H1 (cell line): ENCODE data around the gene LRRK1. TPM values are rescaled to one million over a fixed set of nuclear protein-coding genes. Genes with fewer than 3 reads are reported as not detected.

ENCODE experiments used
- CTCF ChIA-PET: fragments of 300-600 bp; sonication (Branson Sonifier 250); formaldehyde crosslinking; loops from one replicate; lab custom pipeline; 2021; ENCODE audit not compliant: partially characterized antibody; lab: Charles Lee
- POLR2A ChIA-PET: fragments of 300-600 bp; sonication (Branson Sonifier 250); formaldehyde crosslinking; loops from one replicate; lab custom pipeline; 2021; ENCODE audit warnings: inconsistent platforms; ENCODE audit not compliant: partially characterized antibody; lab: Charles Lee
- DNase-seq, 2 experiments: peaks; one replicate each; pipeline versions ENCODE4 v3.0.0 to v3.0.0-alpha.2; 2010 to 2022; ENCODE audit warnings: low spot score in 2 of 2, low read depth in 1 of 2, mixed read lengths in 1 of 2
- FAIRE-seq: peaks from 2 replicates; lab custom pipeline; 2011; peaks lifted over from hg19 to GRCh38; lab: Jason Lieb, UNC
- H2AFZ ChIP-seq: 2 replicates; pipeline ENCODE4 v1.8.1; 2012; ENCODE audit warnings: low read length, inconsistent platforms
- H2AK5ac ChIP-seq: 2 replicates; pipeline ENCODE4 v1.6.1; 2013; ENCODE audit warnings: low read depth, low read length
- H2BK120ac ChIP-seq: replicated peaks from 2 replicates; pipeline ENCODE3; 2013; ENCODE audit warnings: low read depth, low read length, inconsistent platforms
- H2BK12ac ChIP-seq: 2 replicates; pipeline ENCODE4 v1.6.1; 2013; ENCODE audit warnings: low read depth, low read length
- H2BK15ac ChIP-seq: 2 replicates; pipeline ENCODE4 v1.6.1; 2013; ENCODE audit warnings: low read length
- H2BK20ac ChIP-seq: 2 replicates; pipeline ENCODE4 v1.6.1; 2013; ENCODE audit warnings: low read length
- H2BK5ac ChIP-seq: 2 replicates; pipeline ENCODE4 v1.6.1; 2013; ENCODE audit warnings: low read depth, low read length
- H3K14ac ChIP-seq: 2 replicates; pipeline ENCODE4 v1.6.1; 2013; ENCODE audit warnings: inconsistent platforms; ENCODE audit not compliant: insufficient read length
- H3K18ac ChIP-seq: 2 replicates; pipeline ENCODE4 v1.6.1; 2013; ENCODE audit warnings: low read length; ENCODE audit errors: extremely low read depth
- H3K23ac ChIP-seq: 2 replicates; pipeline ENCODE4 v1.6.1; 2013; ENCODE audit warnings: inconsistent platforms; ENCODE audit not compliant: insufficient read length
- H3K23me2 ChIP-seq: 2 replicates; pipeline ENCODE4 v1.6.1; 2013; ENCODE audit warnings: low read depth, low read length
- H3K27ac ChIP-seq: 2 replicates; pipeline ENCODE4 v1.6.1; 2011; ENCODE audit warnings: low read depth, low read length, inconsistent platforms
- H3K27me3 ChIP-seq, 4 experiments: replicated peaks in 1 of 4; 1 replicate in 1 of 4; 2 replicates in 3 of 4; pipeline versions ENCODE4 v1.6.1 to v1.8.1; 2011 to 2013; ENCODE audit warnings: low read length in 3 of 4, mild to moderate bottlenecking in 3 of 4, inconsistent platforms in 2 of 4, mixed read lengths in 2 of 4, moderate library complexity in 1 of 4; ENCODE audit not compliant: control insufficient read depth in 3 of 4, insufficient read depth in 3 of 4; ENCODE audit errors: extremely low read depth in 1 of 4
- H3K36me3 ChIP-seq, 4 experiments: 2 replicates each; pipeline versions ENCODE4 v1.6.1 to v1.8.1; 2011 to 2013; ENCODE audit warnings: mild to moderate bottlenecking in 4 of 4, low read length in 3 of 4, moderate library complexity in 2 of 4, control low read depth in 1 of 4, inconsistent platforms in 1 of 4; ENCODE audit not compliant: insufficient read depth in 4 of 4, control insufficient read depth in 2 of 4
- H3K4ac ChIP-seq: replicated peaks from 2 replicates; pipeline ENCODE3; 2013; ENCODE audit warnings: low read length, low read depth, mixed read lengths, inconsistent platforms; ENCODE audit not compliant: insufficient read length
- H3K4me1 ChIP-seq, 4 experiments: replicated peaks in 1 of 4; 1 replicate in 1 of 4; 2 replicates in 3 of 4; pipeline versions ENCODE4 v1.6.1 to v1.8.1; 2011 to 2013; ENCODE audit warnings: low read length in 3 of 4, inconsistent platforms in 2 of 4, mixed read lengths in 1 of 4; ENCODE audit not compliant: insufficient read depth in 4 of 4, control insufficient read depth in 3 of 4
- H3K4me2 ChIP-seq, 2 experiments: 2 replicates each; pipeline versions ENCODE4 v1.6.1 to v1.8.1; 2011 to 2013; ENCODE audit warnings: low read depth in 2 of 2, low read length in 2 of 2, control low read depth in 1 of 2, inconsistent platforms in 1 of 2, mild to moderate bottlenecking in 1 of 2; ENCODE audit not compliant: insufficient read depth in 1 of 2
- H3K4me3 ChIP-seq, 4 experiments: fragments of 200-600, 300-600 bp in 1 of 4; sonication (generic), shearing (Covaris generic), sonication (Bioruptor Twin) in 1 of 4; 2 replicates each; pipeline versions ENCODE4 v1.5.1 to v1.8.1; 2011 to 2016; ENCODE audit warnings: low read length in 4 of 4, low read depth in 3 of 4, control low read depth in 2 of 4, inconsistent platforms in 2 of 4, mild to moderate bottlenecking in 2 of 4, mixed read lengths in 1 of 4, moderate library complexity in 1 of 4; ENCODE audit not compliant: insufficient read depth in 2 of 4; ENCODE audit errors: extremely low read depth in 1 of 4
- H3K56ac ChIP-seq: replicated peaks from 2 replicates; pipeline ENCODE3; 2013; ENCODE audit warnings: low read depth, mild to moderate bottlenecking, mixed read lengths, low read length, inconsistent platforms; ENCODE audit not compliant: insufficient read length
- H3K79me1 ChIP-seq: 2 replicates; pipeline ENCODE4 v1.6.1; 2013; ENCODE audit warnings: low read depth, low read length, control low read depth
- H3K79me2 ChIP-seq, 2 experiments: 2 replicates each; pipeline versions ENCODE4 v1.6.1 to v1.8.1; 2012 to 2013; ENCODE audit warnings: low read length in 2 of 2, mild to moderate bottlenecking in 2 of 2, inconsistent platforms in 1 of 2; ENCODE audit not compliant: insufficient read depth in 2 of 2, control insufficient read depth in 1 of 2
- H3K9ac ChIP-seq, 4 experiments: replicated peaks in 1 of 4; 1 replicate in 1 of 4; 2 replicates in 3 of 4; pipeline versions ENCODE4 v1.6.1 to v1.8.1; 2011 to 2013; ENCODE audit warnings: low read depth in 3 of 4, low read length in 3 of 4, control low read depth in 2 of 4, mild to moderate bottlenecking in 2 of 4, moderate library complexity in 2 of 4, inconsistent platforms in 1 of 4; ENCODE audit errors: extremely low read depth in 1 of 4
- H3K9me3 ChIP-seq, 2 experiments: 2 replicates each; pipeline versions ENCODE4 v1.6.1 to v1.8.1; 2012 to 2013; ENCODE audit warnings: mild to moderate bottlenecking in 2 of 2, moderate library complexity in 2 of 2, control low read depth in 1 of 2, inconsistent platforms in 1 of 2, low read depth in 1 of 2, low read length in 1 of 2, mixed read lengths in 1 of 2; ENCODE audit not compliant: insufficient read depth in 2 of 2
- H4K20me1 ChIP-seq, 2 experiments: replicated peaks in 1 of 2; 2 replicates each; pipeline versions ENCODE3 to v1.8.1; 2011 to 2013; ENCODE audit warnings: inconsistent platforms in 2 of 2, low read length in 2 of 2, mild to moderate bottlenecking in 1 of 2; ENCODE audit not compliant: insufficient read depth in 2 of 2, control insufficient read depth in 1 of 2
- H4K5ac ChIP-seq: 2 replicates; pipeline ENCODE4 v1.6.1; 2013; ENCODE audit warnings: low read length, low read depth, mixed read lengths, inconsistent platforms; ENCODE audit not compliant: insufficient read length
- H4K8ac ChIP-seq: 2 replicates; pipeline ENCODE4 v1.8.0; 2013; ENCODE audit warnings: mild to moderate bottlenecking, moderate library complexity, low read length, inconsistent platforms; ENCODE audit not compliant: insufficient read depth; ENCODE audit errors: extremely low read depth
- H4K91ac ChIP-seq: replicated peaks from 2 replicates; pipeline ENCODE3; 2013; ENCODE audit warnings: low read length, mixed read lengths, inconsistent platforms; ENCODE audit not compliant: insufficient read length
- EGR1 ChIP-seq: IDR thresholded peaks from 2 replicates; pipeline ENCODE4 v1.6.1; 2011; ENCODE audit warnings: low read depth, low read length, borderline replicate concordance
- EP300 ChIP-seq, 2 experiments: IDR thresholded peaks; 1 replicate in 1 of 2; 2 replicates in 1 of 2; pipeline ENCODE4 v1.6.1; 2011 to 2012; ENCODE audit warnings: low read depth in 2 of 2, low read length in 2 of 2, mild to moderate bottlenecking in 2 of 2, borderline replicate concordance in 1 of 2, inconsistent platforms in 1 of 2, moderate library complexity in 1 of 2
- FOSL1 ChIP-seq: IDR thresholded peaks from 2 replicates; pipeline ENCODE4 v1.6.1; 2011; ENCODE audit warnings: mild to moderate bottlenecking, low read depth, low read length, moderate library complexity; ENCODE audit not compliant: insufficient read depth
- GTF2F1 ChIP-seq: IDR thresholded peaks from 2 replicates; pipeline ENCODE4 v1.6.1; 2012; ENCODE audit warnings: low read depth, low read length, improper control_type of control experiment, borderline replicate concordance
- HDAC6 ChIP-seq: IDR thresholded peaks from one replicate; pipeline ENCODE4 v1.7.1; 2012; ENCODE audit warnings: low read depth, mild to moderate bottlenecking, inconsistent platforms, low read length, moderate library complexity
- KDM4A ChIP-seq: IDR thresholded peaks from one replicate; pipeline ENCODE4 v1.7.1; 2012; ENCODE audit warnings: low read depth, mild to moderate bottlenecking, moderate library complexity, low read length, inconsistent platforms; ENCODE audit not compliant: severe bottlenecking
- PHF8 ChIP-seq: fragments of 200-600 bp; sonication (generic); conservative IDR thresholded peaks from 2 replicates; pipeline ENCODE4 v1.7.1; 2012; ENCODE audit warnings: low read depth, mild to moderate bottlenecking, inconsistent platforms, low read length, moderate library complexity
- POLR2A ChIP-seq, 2 experiments: IDR thresholded peaks; 1 replicate in 1 of 2; 2 replicates in 1 of 2; pipeline ENCODE4 v1.6.1; 2011; ENCODE audit warnings: low read depth in 2 of 2, low read length in 2 of 2, mild to moderate bottlenecking in 2 of 2; ENCODE audit errors: control extremely low read depth in 1 of 2
- POLR2AphosphoS5 ChIP-seq: IDR thresholded peaks from 2 replicates; pipeline ENCODE4 v1.6.1; 2011; ENCODE audit warnings: low read depth, low read length
- RAD21 ChIP-seq, 2 experiments: IDR thresholded peaks in 1 of 2; conservative IDR thresholded peaks in 1 of 2; 2 replicates each; pipeline ENCODE4 v1.6.1; 2011; ENCODE audit warnings: low read depth in 2 of 2, low read length in 2 of 2, improper control_type of control experiment in 1 of 2, inconsistent platforms in 1 of 2, mild to moderate bottlenecking in 1 of 2, moderate library complexity in 1 of 2
- SIRT6 ChIP-seq: IDR thresholded peaks from one replicate; pipeline ENCODE4 v1.7.1; 2012; ENCODE audit warnings: low read length, inconsistent platforms
- SP1 ChIP-seq: IDR thresholded peaks from 2 replicates; pipeline ENCODE4 v1.6.1; 2011; ENCODE audit warnings: low read depth, low read length
- WGBS, 2 experiments: shearing (Covaris generic) in 1 of 2; methylation state at CpG; one replicate each; pipeline versions ENCODE4 v1.1.6 to v1.1.7; 2013 to 2015; ENCODE audit warnings: low lambda C conversion rate in 2 of 2, mixed read lengths in 2 of 2, inconsistent platforms in 1 of 2, low coverage in 1 of 2, missing lambda C conversion rate in 1 of 2; ENCODE audit not compliant: insufficient replicate concordance in 2 of 2, insufficient coverage in 1 of 2, insufficient read length in 1 of 2; ENCODE audit errors: extremely low coverage in 1 of 2, missing lambda C conversion rate in 1 of 2; 5-methylcytosine and 5-hydroxymethylcytosine counted together
- polyA plus RNA-seq, 7 experiments: library from polyadenylated mRNA; depleted of rRNA in 3 of 7; stranded (reverse) in 5 of 7; unstranded in 2 of 7; fragments of >200 nt in 5 of 7; fragments of 200-250 nt in 2 of 7; gene quantifications; 1 replicate in 5 of 7; 2 replicates in 1 of 7; 4 replicates in 1 of 7; pipeline versions ENCODE4 v1.2.1 to v1.2.3, GENCODE V29; 2011 to 2013; ENCODE audit warnings: missing spikeins in 2 of 7, mixed read lengths in 2 of 7
- total RNA-seq: library from RNA; stranded (reverse); fragmentation: NEBNext Ultra II Directional; extraction: Animal tissue kit (Norgen Biotek cat#: 25700); gene quantifications from 2 replicates; pipeline ENCODE4 v1.2.1, GENCODE V29; 2021

The LRRK1 gene
- total and polyA plus RNA-seq, 2 of the 8 experiments (the other 6 are each of a cell fraction or from before 2014, with no cell fraction given): 1.2 to 3.6 TPM

- peak overlapping the region; percentile 53; the same call in 1 of the 2 replicates for H4K8ac ChIP-seq
- H3K18ac ChIP-seq: peak overlapping the region; percentile 71
- peaks cover 16 to 52% (median 48%) of the 10 kb centered on the region in 4 experiments for H3K27me3 ChIP-seq
- no peak overlapping the region for H3K23ac ChIP-seq
- no peak overlapping the region for H4K91ac ChIP-seq
- no peak overlapping the region for H3K9ac ChIP-seq
- H2BK120ac ChIP-seq: no peak overlapping the region
- no peaks in the 10 kb centered on the region for H3K79me1 ChIP-seq
- H3K4ac ChIP-seq: no peak overlapping the region
- H2BK12ac ChIP-seq: 0 out of 2 replicates have a peak overlapping the region, but pooled peaks have one; percentile 17
- no peak overlapping the region for H2BK5ac ChIP-seq
- ChIA-PET POLR2A (interaction anchor here (0.7 to 2.0 kb wide), 2 partner anchors 9 to 78 kb away, joined by 3 to 4 read pairs; no protein-coding TSS in a partner anchor), CTCF (interaction anchor here (0.6 to 5.3 kb wide), 8 partner anchors 9 to 686 kb away, joined by 3 to 34 read pairs (median 3); partner anchors contain the start of gene LRRK1)
- peak in 1 of 2 experiments; percentile 75 for DNase-seq
- no peak overlapping the region for H2BK20ac ChIP-seq
- H3K4me2 ChIP-seq: peak overlapping the region; percentile 64 to 79
- peaks cover 0 to 13% (median 8%) of the 10 kb centered on the region in 4 experiments; a peak in 5 of 7 replicates for H3K4me1 ChIP-seq
- H4K5ac ChIP-seq: no peak overlapping the region
- H3K79me2 ChIP-seq: no peaks in the 10 kb centered on the region
- H3K27ac ChIP-seq: no peak overlapping the region
- no peaks in the 10 kb centered on the region for H4K20me1 ChIP-seq
- H3K14ac ChIP-seq: no peak overlapping the region
- no peaks in the 10 kb centered on the region for H3K9me3 ChIP-seq
- H2AK5ac ChIP-seq: no peak overlapping the region
- H3K36me3 ChIP-seq: no peaks in the 10 kb centered on the region; a peak in 1 of 8 replicates
- WGBS, 2 experiments: 4% methylated on average over 62 of the region's 80 CpGs; no CpG with 5 or more reads in 1 of the 2 experiments
- H3K23me2 ChIP-seq: peaks cover 12% of the 10 kb centered on the region; the same call in 1 of the 2 replicates
- H3K56ac ChIP-seq: no peak overlapping the region
- no peak for FAIRE-seq
- H2AFZ ChIP-seq: no peak overlapping the region; the same call in 1 of the 2 replicates
- H3K4me3 ChIP-seq: peak overlapping the region; percentile 37 to 59 (median 46)
- H2BK15ac ChIP-seq: no peak overlapping the region
- TF ChIP-seq KDM4A (peak; percentile 53), SP1 (no peak), EGR1 (no peak), POLR2AphosphoS5 (no peak), EP300 (IDR thresholded peaks at IDR 0.05; ENCODE audit: borderline replicate concordance in 1 of 2, low read depth in 2 of 2, low read length in 2 of 2) (no peak), POLR2A (IDR thresholded peaks at IDR 0.05; ENCODE audit: control extremely low read depth in 1 of 2, low read depth in 2 of 2, low read length in 2 of 2) (no peak), RAD21 (IDR thresholded peaks at IDR 0.05 in 1 of 2, conservative IDR thresholded peaks at IDR 0.05 in 1 of 2; ENCODE audit: low read depth in 2 of 2, low read length in 2 of 2) (no peak), GTF2F1 (no peak), FOSL1 (no peak), PHF8 (no peak), HDAC6 (no peak), SIRT6 (no peak)
Observed at GRCh38 chr15:100880139-100880896, 38.8 kb upstream of the LRRK1 start.
